Activated CD8-positive, alpha-beta memory T cell treated with anti-CD3 and anti-CD28 coated beads, Interleukin-2, amount 50 U/mL, for 4 hours (primary cell): ENCODE measurements around the gene HPSE2.
"Not testable (repeated sequence)": the region's sequence is repeated elsewhere in the genome, so short reads cannot be mapped to it uniquely, and the experiment has no call there.

Experiments
- DNase-seq: peaks from one replicate; pipeline ENCODE4 v3.0.0-alpha.2; 2020

The HPSE2 gene

GRCh38 chr10:99143651-99144050 is 92.0 kb downstream of the HPSE2 start:
- no peak for DNase-seq

- no peak for DNase-seq
These were observed 92.6 kb downstream of the HPSE2 start for GRCh38 chr10:99143011-99143410.

- not testable (repeated sequence) for DNase-seq
These were observed 102.8 kb downstream of the HPSE2 start for GRCh38 chr10:99132897-99133296.

- DNase-seq: no peak
These were observed 109.8 kb downstream of the HPSE2 start for GRCh38 chr10:99125879-99126278.

GRCh38 chr10:99124376-99124775 is 111.3 kb downstream of the HPSE2 start:
- DNase-seq: no peak

- no peak for DNase-seq
These were observed 111.8 kb downstream of the HPSE2 start for GRCh38 chr10:99123851-99124250.

- no peak for DNase-seq
These were observed 112.3 kb downstream of the HPSE2 start for GRCh38 chr10:99123336-99123735.

- DNase-seq: no peak
These were observed 116.3 kb downstream of the HPSE2 start for GRCh38 chr10:99119258-99119748.

- no peak for DNase-seq
These were observed 119.9 kb downstream of the HPSE2 start for GRCh38 chr10:99115703-99116102.

- no peak for DNase-seq
These were observed 150.3 kb downstream of the HPSE2 start for GRCh38 chr10:99085358-99085757.

GRCh38 chr10:99084161-99084560 is 151.5 kb downstream of the HPSE2 start:
- no peak for DNase-seq

GRCh38 chr10:99080275-99080945 is 155.2 kb downstream of the HPSE2 start:
- DNase-seq: no peak

- no peak for DNase-seq
These were observed 173.1 kb downstream of the HPSE2 start for GRCh38 chr10:99062591-99062990.

- no peak for DNase-seq
These were observed 176.9 kb downstream of the HPSE2 start for GRCh38 chr10:99058762-99059161.

- DNase-seq: no peak
These were observed 177.5 kb downstream of the HPSE2 start for GRCh38 chr10:99057936-99058690.

- no peak for DNase-seq
These were observed 190.0 kb downstream of the HPSE2 start for GRCh38 chr10:99045671-99046070.

- no peak for DNase-seq
These were observed 193.4 kb downstream of the HPSE2 start for GRCh38 chr10:99042051-99042771.

GRCh38 chr10:99041468-99041867 is 194.2 kb downstream of the HPSE2 start:
- no peak for DNase-seq

GRCh38 chr10:99013885-99014284 is 221.8 kb downstream of the HPSE2 start:
- no peak for DNase-seq

GRCh38 chr10:99010286-99010685 is 225.4 kb downstream of the HPSE2 start:
- DNase-seq: no peak

GRCh38 chr10:99008054-99008453 is 227.6 kb downstream of the HPSE2 start:
- no peak for DNase-seq

- DNase-seq: no peak
These were observed 228.2 kb downstream of the HPSE2 start for GRCh38 chr10:99007457-99007856.

- DNase-seq: no peak
These were observed 230.4 kb downstream of the HPSE2 start for GRCh38 chr10:99005254-99005653.

GRCh38 chr10:99004738-99005137 is 230.9 kb downstream of the HPSE2 start:
- no peak for DNase-seq
